GM18870 (cell line): ENCODE results near the gene RNASE13.
"Not testable (repeated sequence)": the region's sequence is repeated elsewhere in the genome, so short reads cannot be mapped to it uniquely, and the experiment has no call there.

Source experiments
- ATAC-seq: cut with Tn5 transposase; IDR thresholded peaks from one replicate; pipeline ENCODE4 v1.9.1; 2021; ENCODE audit warnings: moderate library complexity; ENCODE audit not compliant: unreplicated experiment

RNASE13 gene

GRCh38 chr14:21023817-21024584 is 10.6 kb downstream of the RNASE13 start:
- no peak for ATAC-seq

- ATAC-seq, result no peak
Measured at GRCh38 chr14:21023174-21023573, 11.4 kb downstream of the RNASE13 start.

GRCh38 chr14:21022686-21023085 is 11.9 kb downstream of the RNASE13 start:
- no peak for ATAC-seq

GRCh38 chr14:21020977-21021545 is 13.5 kb downstream of the RNASE13 start:
- ATAC-seq, result no peak

GRCh38 chr14:21019366-21019765 is 15.2 kb downstream of the RNASE13 start:
- no peak for ATAC-seq

- no peak for ATAC-seq
Measured at GRCh38 chr14:21018781-21019180, 15.8 kb downstream of the RNASE13 start.

GRCh38 chr14:21018286-21018685 is 16.3 kb downstream of the RNASE13 start:
- ATAC-seq, result no peak

- no peak for ATAC-seq
Measured at GRCh38 chr14:21017528-21018245, 16.9 kb downstream of the RNASE13 start.

GRCh38 chr14:21016413-21017190 is 18.0 kb downstream of the RNASE13 start:
- no peak for ATAC-seq

- no peak for ATAC-seq
Measured at GRCh38 chr14:21015312-21015711, 19.3 kb downstream of the RNASE13 start.

GRCh38 chr14:21014761-21015190 is 19.8 kb downstream of the RNASE13 start:
- ATAC-seq, result no peak

GRCh38 chr14:21011136-21011535 is 23.5 kb downstream of the RNASE13 start:
- no peak for ATAC-seq

- ATAC-seq, result not testable (repeated sequence)
Measured at GRCh38 chr14:21009721-21010120, 24.9 kb downstream of the RNASE13 start.

- ATAC-seq, result no peak
Measured at GRCh38 chr14:21003788-21004346, 30.7 kb downstream of the RNASE13 start.

GRCh38 chr14:21001218-21001617 is 33.4 kb downstream of the RNASE13 start:
- no peak for ATAC-seq

- ATAC-seq, result no peak
Measured at GRCh38 chr14:20999591-20999990, 35.0 kb downstream of the RNASE13 start.

- ATAC-seq, result no peak
Measured at GRCh38 chr14:20998674-20999366, 35.8 kb downstream of the RNASE13 start, which contains the start of gene SLC39A2. Gene SLC39A2 (plus strand): TSS chr14:20999293. CDS start chr14:20999447, 154 bp downstream.

GRCh38 chr14:20998139-20998538 is 36.5 kb downstream of the RNASE13 start:
- ATAC-seq, result no peak

- ATAC-seq, result no peak
Measured at GRCh38 chr14:20997564-20997963, 37.0 kb downstream of the RNASE13 start.

- ATAC-seq, result no peak
Measured at GRCh38 chr14:20997115-20997514, 37.5 kb downstream of the RNASE13 start.
